Caco-2 (cell line): ENCODE measurements around the gene SHROOM3. TPM values are rescaled to one million over a fixed set of nuclear protein-coding genes. Genes with fewer than 3 reads are reported as not detected.

ENCODE experiments used
- BruUV-seq: library from RNA; stranded (reverse); fragments of 400-500 nt; replicated peaks from 2 replicates; lab custom pipeline; 2021; lab: Mats Ljungman, UMichigan
- CTCF ChIA-PET: fragments of 300-600 bp; sonication (Branson Sonifier 250); formaldehyde crosslinking; loops from one replicate; lab custom pipeline; 2022; ENCODE audit warnings: antibody characterized with exemption; lab: Charles Lee
- POLR2A ChIA-PET: fragments of 300-600 bp; sonication (Branson Sonifier 250); formaldehyde crosslinking; loops from one replicate; lab custom pipeline; 2022; ENCODE audit warnings: antibody characterized with exemption; lab: Charles Lee
- DNase-seq, 2 experiments: peaks; one replicate each; pipeline versions ENCODE4 v3.0.0 to v3.0.0-alpha.2; 2020 to 2022
- H3K27me3 ChIP-seq: replicated peaks from 2 replicates; pipeline ENCODE4 v1.6.0; 2011; ENCODE audit warnings: low read length; ENCODE audit not compliant: control insufficient read depth, insufficient read depth
- H3K36me3 ChIP-seq: 2 replicates; pipeline ENCODE4 v1.5.1; 2011; ENCODE audit warnings: low read length; ENCODE audit not compliant: control insufficient read depth, insufficient read depth
- H3K4me1 ChIP-seq: fragments of 250-450 bp; sonication (Bioruptor Pico); 2 replicates; pipeline ENCODE4 v1.5.1; 2020; ENCODE audit warnings: mild to moderate bottlenecking
- H3K4me3 ChIP-seq: 2 replicates; pipeline ENCODE4 v1.5.1; 2011; ENCODE audit warnings: low read depth, mild to moderate bottlenecking, control low read depth, low read length
- H3K9me3 ChIP-seq: fragments of 250-450 bp; sonication (Bioruptor Pico); 2 replicates; pipeline ENCODE4 v1.5.1; 2020; ENCODE audit warnings: mild to moderate bottlenecking, moderate library complexity
- H3K27ac Mint-ChIP-seq: one replicate; pipeline ENCODE4 v1.8.0; 2022; ENCODE audit warnings: mixed read lengths; ENCODE audit not compliant: unreplicated experiment
- H3K27me3 Mint-ChIP-seq: one replicate; pipeline ENCODE4 v1.8.0; 2022; ENCODE audit warnings: mixed read lengths; ENCODE audit not compliant: insufficient read depth, unreplicated experiment
- H3K36me3 Mint-ChIP-seq: one replicate; pipeline ENCODE4 v1.8.0; 2022; ENCODE audit warnings: mild to moderate bottlenecking, mixed read lengths; ENCODE audit not compliant: insufficient read depth, unreplicated experiment
- H3K4me1 Mint-ChIP-seq: one replicate; pipeline ENCODE4 v1.8.0; 2022; ENCODE audit warnings: low read depth, mixed read lengths; ENCODE audit not compliant: unreplicated experiment
- H3K4me3 Mint-ChIP-seq: one replicate; pipeline ENCODE4 v1.8.0; 2022; ENCODE audit warnings: mild to moderate bottlenecking, moderate library complexity, mixed read lengths; ENCODE audit not compliant: unreplicated experiment
- H3K9me3 Mint-ChIP-seq: one replicate; pipeline ENCODE4 v1.8.0; 2022; ENCODE audit warnings: mixed read lengths; ENCODE audit not compliant: unreplicated experiment
- CTCF ChIP-seq, 2 experiments: fragments of 200-600 bp in 1 of 2; IDR thresholded peaks; 1 replicate in 1 of 2; 2 replicates in 1 of 2; pipeline versions ENCODE4 v1.5.1 to v1.8.0; 2011 to 2022; ENCODE audit warnings: antibody characterized with exemption in 1 of 2, control low read depth in 1 of 2, inconsistent platforms in 1 of 2, low read depth in 1 of 2, low read length in 1 of 2, mild to moderate bottlenecking in 1 of 2, moderate library complexity in 1 of 2; ENCODE audit not compliant: insufficient read depth in 1 of 2, severe bottlenecking in 1 of 2, unreplicated experiment in 1 of 2
- intact Hi-C: fragments of 100-400 bp; cut with micrococcal nuclease; formaldehyde crosslinking; loops from one replicate; pipeline ENCODE4 v1.10.0; 2022; ENCODE audit not compliant: unreplicated experiment
- total RNA-seq: library from RNA; stranded (reverse); gene quantifications from 2 replicates; pipeline ENCODE4 v1.2.3, GENCODE V29; 2022

Gene SHROOM3
- total RNA-seq, 1 experiment from 2014 or later: 16.3 TPM

DNA sequence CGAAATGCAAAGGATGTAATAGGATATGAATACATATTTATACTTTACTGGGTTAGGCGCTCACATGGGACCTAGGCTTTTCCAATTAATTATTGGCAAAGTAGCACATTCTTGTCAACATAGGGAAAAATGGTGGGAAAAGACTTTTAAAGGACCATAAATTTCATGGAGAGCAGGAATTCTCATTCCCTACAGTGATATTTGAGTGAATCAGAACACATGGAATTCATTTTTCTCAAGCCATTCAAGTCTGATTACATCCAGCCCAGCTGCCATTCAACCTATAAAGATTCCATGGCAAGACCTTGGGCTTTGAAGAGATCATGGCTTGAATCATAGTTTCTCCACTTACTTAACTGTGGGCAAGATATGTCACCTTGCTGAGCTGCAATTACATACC, 312.5 kb downstream of the SHROOM3 start:
- no peaks in the 10 kb centered on the region for H3K27me3 ChIP-seq
- H3K4me1 Mint-ChIP-seq: peaks cover 9% of the 10 kb centered on the region
- H3K4me1 ChIP-seq: 0 out of 2 replicates have a peak, but pooled peaks cover 3% of the 10 kb centered on the region
- H3K27ac Mint-ChIP-seq: no peak overlapping the region
- ChIA-PET POLR2A (no interaction called here), CTCF (no interaction called here)
- no peak for DNase-seq
- intact Hi-C loops: loop anchor here (5.0 kb wide), 1 partner anchor 315 kb away; no protein-coding TSS in a partner anchor
- BruUV-seq: no TSS peak
- no peaks in the 10 kb centered on the region for H3K9me3 Mint-ChIP-seq
- no peaks in the 10 kb centered on the region for H3K9me3 ChIP-seq
- no peaks in the 10 kb centered on the region for H3K27me3 Mint-ChIP-seq
- H3K36me3 ChIP-seq: no peaks in the 10 kb centered on the region
- H3K36me3 Mint-ChIP-seq: peaks cover 19% of the 10 kb centered on the region
- H3K4me3 Mint-ChIP-seq: no peak overlapping the region
- TF ChIP-seq CTCF (IDR thresholded peaks at IDR 0.05; ENCODE audit: insufficient read depth in 1 of 2, low read depth in 1 of 2, low read length in 1 of 2, severe bottlenecking in 1 of 2, unreplicated experiment in 1 of 2): no peak
- no peak overlapping the region for H3K4me3 ChIP-seq

DNA sequence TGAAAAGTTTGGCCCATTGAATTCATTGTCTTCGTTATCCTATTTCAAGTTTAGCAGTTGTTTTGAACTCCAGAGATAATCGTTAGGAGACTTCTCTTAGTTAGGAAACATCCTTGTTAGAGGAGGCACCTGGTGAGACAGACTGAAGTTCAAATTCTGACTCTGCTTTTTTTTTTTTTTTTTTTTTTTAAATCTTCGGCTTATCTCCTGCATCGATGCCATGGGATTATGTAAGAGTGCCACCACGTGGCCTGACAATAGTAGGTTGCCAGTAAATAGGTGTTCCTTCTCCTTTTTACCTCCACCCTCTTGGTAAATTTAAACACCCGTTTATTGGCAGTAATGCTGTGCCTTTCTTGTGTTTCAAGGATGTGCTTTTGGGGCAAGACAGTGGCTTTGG, 313.6 kb downstream of the SHROOM3 start:
- BruUV-seq: no TSS peak
- Mint-ChIP-seq H3K9me3 (no peaks in the 10 kb centered on the region), H3K4me3 (no peak overlapping the region), H3K4me1 (peaks cover 14% of the 10 kb centered on the region), H3K36me3 (peaks cover 25% of the 10 kb centered on the region), H3K27me3 (no peaks in the 10 kb centered on the region), H3K27ac (no peak overlapping the region)
- peak in 1 of 2 experiments; percentile 37 for DNase-seq
- intact Hi-C loops: loop anchor here (1.0 to 5.0 kb wide), 2 partner anchors 237 to 316 kb away; no protein-coding TSS in a partner anchor
- ChIA-PET POLR2A (no interaction called here), CTCF (no interaction called here)
- H3K36me3 ChIP-seq: no peaks in the 10 kb centered on the region
- peak in 1 of 2 experiments; percentile 27 for TF ChIP-seq CTCF (IDR thresholded peaks at IDR 0.05; ENCODE audit: insufficient read depth in 1 of 2, low read depth in 1 of 2, low read length in 1 of 2, severe bottlenecking in 1 of 2, unreplicated experiment in 1 of 2)
- H3K4me3 ChIP-seq: no peak overlapping the region
- no peaks in the 10 kb centered on the region for H3K27me3 ChIP-seq
- no peaks in the 10 kb centered on the region for H3K9me3 ChIP-seq
- H3K4me1 ChIP-seq: 0 out of 2 replicates have a peak, but pooled peaks cover 3% of the 10 kb centered on the region

DNA sequence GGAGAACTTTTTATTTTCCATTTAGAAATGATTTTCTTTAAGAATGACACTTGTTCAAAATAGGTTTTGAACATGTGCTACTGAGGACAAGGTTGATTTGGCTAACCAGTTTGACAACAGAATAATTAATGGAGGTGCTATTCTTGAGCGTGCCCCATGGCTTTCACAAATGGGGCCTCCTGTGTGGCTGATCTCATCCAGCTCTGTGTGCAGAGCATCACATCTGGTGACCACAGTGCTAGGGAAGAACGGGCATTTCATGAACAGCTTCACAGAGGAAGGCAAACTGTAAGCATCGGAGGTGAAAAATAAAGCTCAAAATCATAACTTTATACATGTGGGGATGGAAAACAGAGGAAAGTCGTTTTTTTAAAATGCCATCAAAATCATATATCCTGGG, 314.3 kb downstream of the SHROOM3 start:
- Histone ChIP-seq H3K27me3 (no peaks in the 10 kb centered on the region), H3K4me1 (0 out of 2 replicates have a peak, but pooled peaks cover 3% of the 10 kb centered on the region), H3K36me3 (no peaks in the 10 kb centered on the region), H3K9me3 (no peaks in the 10 kb centered on the region), H3K4me3 (no peak overlapping the region)
- Mint-ChIP-seq H3K27ac (no peak overlapping the region), H3K9me3 (no peaks in the 10 kb centered on the region), H3K4me3 (no peak overlapping the region), H3K27me3 (no peaks in the 10 kb centered on the region), H3K36me3 (peaks cover 25% of the 10 kb centered on the region), H3K4me1 (peaks cover 14% of the 10 kb centered on the region)
- ChIA-PET POLR2A (no interaction called here), CTCF (no interaction called here)
- intact Hi-C loops: loop anchor here (5.0 kb wide), 1 partner anchor 317 kb away; no protein-coding TSS in a partner anchor
- BruUV-seq: no TSS peak
- no peak for TF ChIP-seq CTCF (IDR thresholded peaks at IDR 0.05; ENCODE audit: insufficient read depth in 1 of 2, low read depth in 1 of 2, low read length in 1 of 2, severe bottlenecking in 1 of 2, unreplicated experiment in 1 of 2)
- DNase-seq: no peak
